Endothelial cell of umbilical vein (primary cell): ENCODE results near the gene CLCN4. TPM values are rescaled to one million over a fixed set of nuclear protein-coding genes. Genes with fewer than 3 reads are reported as not detected.

Experiments
- BruUV-seq: library from RNA; stranded (reverse); fragments of 400-500 nt; replicated peaks from 2 replicates; lab custom pipeline; 2021; lab: Mats Ljungman, UMichigan
- CTCF ChIA-PET: fragments of 300-600, 350-600 bp; sonication (Branson Sonifier 250); formaldehyde crosslinking; loops from one replicate; lab custom pipeline; 2021; ENCODE audit warnings: antibody characterized with exemption, inconsistent platforms; lab: Charles Lee
- POLR2A ChIA-PET: fragments of 300-600, 350-600 bp; sonication (Branson Sonifier 250); formaldehyde crosslinking; loops from one replicate; lab custom pipeline; 2021; ENCODE audit warnings: antibody characterized with exemption, inconsistent platforms; lab: Charles Lee
- DNase-seq: peaks from one replicate; pipeline ENCODE4 v3.0.0-alpha.2; 2011; ENCODE audit warnings: low read depth, low spot score
- FAIRE-seq: peaks from 2 replicates; lab custom pipeline; 2011; peaks lifted over from hg19 to GRCh38; lab: Jason Lieb, UNC
- H2AFZ ChIP-seq: 2 replicates; pipeline ENCODE4 v1.6.0; 2012; ENCODE audit warnings: low read depth, low read length, control low read depth, inconsistent platforms
- H3K27ac ChIP-seq: 2 replicates; pipeline ENCODE4 v1.5.1; 2011; ENCODE audit warnings: low read depth, mild to moderate bottlenecking, control low read depth, low read length, moderate library complexity; ENCODE audit not compliant: insufficient read depth
- H3K27me3 ChIP-seq, 2 experiments: 2 replicates each; pipeline versions ENCODE4 v1.6.0 to v1.6.1; 2011; ENCODE audit warnings: low read length in 2 of 2, mixed read lengths in 1 of 2; ENCODE audit not compliant: control insufficient read depth in 2 of 2, insufficient read depth in 2 of 2
- H3K36me3 ChIP-seq, 2 experiments: 2 replicates in 1 of 2; 3 replicates in 1 of 2; pipeline ENCODE4 v1.5.1; 2011; ENCODE audit warnings: low read length in 2 of 2, mild to moderate bottlenecking in 1 of 2, moderate library complexity in 1 of 2; ENCODE audit not compliant: control insufficient read depth in 2 of 2, insufficient read depth in 2 of 2; ENCODE audit errors: extremely low read depth in 1 of 2
- H3K4me1 ChIP-seq: 3 replicates; pipeline ENCODE4 v1.5.1; 2011; ENCODE audit warnings: mild to moderate bottlenecking, low read length; ENCODE audit not compliant: control insufficient read depth, insufficient read depth; ENCODE audit errors: extremely low read depth
- H3K4me2 ChIP-seq: 2 replicates; pipeline ENCODE4 v1.6.1; 2011; ENCODE audit warnings: low read length, control low read depth, mixed read lengths; ENCODE audit not compliant: insufficient read depth
- H3K4me3 ChIP-seq, 3 experiments: fragments of 200-600 bp in 1 of 3; sonication (generic), shearing (Covaris generic) in 1 of 3; replicated peaks in 1 of 3; 2 replicates each; pipeline ENCODE4 v1.5.1; 2011 to 2016; ENCODE audit warnings: control low read depth in 3 of 3, low read length in 3 of 3, mild to moderate bottlenecking in 2 of 3, inconsistent platforms in 1 of 3, low read depth in 1 of 3, moderate library complexity in 1 of 3; ENCODE audit not compliant: insufficient read depth in 1 of 3
- H3K79me2 ChIP-seq: 2 replicates; pipeline ENCODE4 v1.6.0; 2012; ENCODE audit warnings: low read length, inconsistent platforms; ENCODE audit not compliant: control insufficient read depth, insufficient read depth
- H3K9ac ChIP-seq: replicated peaks from 2 replicates; pipeline ENCODE3; 2011; ENCODE audit warnings: low read length, control low read depth; ENCODE audit not compliant: insufficient read depth; ENCODE audit errors: extremely low read depth
- H3K9me1 ChIP-seq: replicated peaks from 3 replicates; pipeline ENCODE4 v1.6.0; 2011; ENCODE audit warnings: mild to moderate bottlenecking, low read length; ENCODE audit not compliant: control insufficient read depth, insufficient read depth; ENCODE audit errors: extremely low read depth
- H3K9me3 ChIP-seq: replicated peaks from 2 replicates; pipeline ENCODE4 v1.5.1; 2012; ENCODE audit warnings: low read length, inconsistent platforms; ENCODE audit not compliant: control insufficient read depth, insufficient read depth
- H4K20me1 ChIP-seq: replicated peaks from 2 replicates; pipeline ENCODE3; 2011; ENCODE audit warnings: mild to moderate bottlenecking, low read length; ENCODE audit not compliant: control insufficient read depth, insufficient read depth; ENCODE audit errors: extremely low read depth
- CTCF ChIP-seq, 2 donors: IDR thresholded peaks; 1 replicate in 1 of 2; 2 replicates in 1 of 2; pipeline ENCODE4 v1.5.1; 2011; ENCODE audit warnings: low read length in 2 of 2, mild to moderate bottlenecking in 2 of 2, moderate library complexity in 2 of 2, control low read depth in 1 of 2, inconsistent platforms in 1 of 2, low read depth in 1 of 2; ENCODE audit not compliant: insufficient read depth in 1 of 2; ENCODE audit errors: extremely low read depth in 1 of 2
- EZH2 ChIP-seq: IDR thresholded peaks from 2 replicates; pipeline ENCODE4 v1.6.1; 2012; ENCODE audit warnings: borderline replicate concordance, low read depth, mild to moderate bottlenecking, moderate library complexity, low read length, inconsistent platforms; ENCODE audit not compliant: severe bottlenecking
- FOS ChIP-seq: IDR thresholded peaks from 2 replicates; pipeline ENCODE4 v1.6.1; 2011; ENCODE audit warnings: mild to moderate bottlenecking, low read length, moderate library complexity, borderline replicate concordance; ENCODE audit not compliant: insufficient read depth
- GATA2 ChIP-seq: IDR thresholded peaks from 2 replicates; pipeline ENCODE4 v1.7.0; 2011; ENCODE audit warnings: low read depth, mild to moderate bottlenecking, moderate library complexity, mixed read lengths, low read length; ENCODE audit not compliant: insufficient read length, insufficient read depth
- JUN ChIP-seq: IDR thresholded peaks from 2 replicates; pipeline ENCODE4 v1.6.1; 2011; ENCODE audit warnings: borderline replicate concordance, low read depth; ENCODE audit not compliant: insufficient read length, insufficient read depth
- MYC ChIP-seq: IDR thresholded peaks from one replicate; pipeline ENCODE4 v1.6.1; 2011; ENCODE audit warnings: mild to moderate bottlenecking, low read depth, low read length
- POLR2A ChIP-seq: IDR thresholded peaks from 2 replicates; pipeline ENCODE4 v1.6.1; 2012; ENCODE audit warnings: low read depth, mild to moderate bottlenecking, control low read depth, low read length
- POLR2AphosphoS5 ChIP-seq: IDR thresholded peaks from 2 replicates; pipeline ENCODE4 v1.6.1; 2012; ENCODE audit warnings: low read depth, mild to moderate bottlenecking, control low read depth, low read length, moderate library complexity; ENCODE audit not compliant: insufficient read depth
- dilution Hi-C: fragments of 300-500 bp; cut with MboI; formaldehyde crosslinking; loops from one replicate; pipeline ENCODE4 v1.15.0; 2019; ENCODE audit warnings: low sequenced_read_pairs; ENCODE audit not compliant: extremely low pct_ligation_motif_present
- intact Hi-C: fragments of 100-400 bp; cut with micrococcal nuclease; formaldehyde crosslinking; loops from one replicate; pipeline ENCODE4 v1.10.0; 2022
- polyA plus RNA-seq, 4 experiments: library from polyadenylated mRNA; depleted of rRNA in 3 of 4; stranded (reverse) in 3 of 4; unstranded in 1 of 4; fragments of >200 nt; gene quantifications; 2 replicates each; pipeline versions ENCODE4 v1.2.1 to v1.2.3, GENCODE V29; 2011 to 2012; ENCODE audit warnings: missing spikeins in 1 of 4
- total RNA-seq: library from RNA; stranded (reverse); gene quantifications from 2 replicates; pipeline ENCODE4 v1.2.3, GENCODE V29; 2021
- TF ChIP-seq, protein P1 (sequence below): IDR thresholded peaks from 2 replicates; pipeline ENCODE4 v1.6.1; 2011; ENCODE audit not compliant: insufficient read depth, insufficient read length

CLCN4 gene
- total and polyA plus RNA-seq, 2 donors (not counting 3 experiments of a cell fraction or from before 2014, with no cell fraction given) = 7.6 to 19.8 TPM

- Histone ChIP-seq H3K9ac (no peak overlapping the region), H3K9me3 (no peaks in the 10 kb centered on the region), H3K4me2 (no peak overlapping the region), H3K36me3 (no peaks in the 10 kb centered on the region), H3K27me3 (no peaks in the 10 kb centered on the region), H4K20me1 (no peaks in the 10 kb centered on the region), H3K4me1 (no peaks in the 10 kb centered on the region), H3K27ac (no peak overlapping the region), H2AFZ (no peak overlapping the region), H3K79me2 (no peaks in the 10 kb centered on the region), H3K9me1 (no peaks in the 10 kb centered on the region), H3K4me3 (no peak overlapping the region)
- FAIRE-seq (no peak), DNase-seq (no peak)
- TF ChIP-seq POLR2AphosphoS5 (no peak), FOS (no peak), EZH2 (no peak), JUN (no peak), GATA2 (no peak), POLR2A (no peak), CTCF (IDR thresholded peaks at IDR 0.05; ENCODE audit: extremely low read depth in 1 of 2, insufficient read depth in 1 of 2, low read depth in 1 of 2, low read length in 2 of 2) (no peak), MYC (no peak)
- TF ChIP-seq, protein P1, sequence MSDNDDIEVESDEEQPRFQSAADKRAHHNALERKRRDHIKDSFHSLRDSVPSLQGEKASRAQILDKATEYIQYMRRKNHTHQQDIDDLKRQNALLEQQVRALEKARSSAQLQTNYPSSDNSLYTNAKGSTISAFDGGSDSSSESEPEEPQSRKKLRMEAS = no peak
- ChIA-PET CTCF (interaction anchor here (1.1 kb wide), 1 partner anchor 10 kb away, joined by 3 read pairs; no protein-coding TSS in a partner anchor), POLR2A (no interaction called here)
- intact Hi-C loops = no loop called here
- dilution Hi-C loops = no loop called here
- no TSS peak for BruUV-seq
These were observed 88.3 kb downstream of the CLCN4 start for GRCh38 chrX:10244915-10245622.
